ENCODE measurements around the gene SASH1.

Gene SASH1

GRCh38 chr6:148435386-148435785 lies 92.7 kb downstream of the SASH1 start:
- Histone ChIP-seq H3K27me3 (ENCODE audit: insufficient read depth, insufficient read length) (no peaks in the 10 kb centered on the region), H3K36me3 (ENCODE audit: insufficient read depth, insufficient read length, low read length) (peaks cover 3% of the 10 kb centered on the region), H3K4me3 (ENCODE audit: insufficient read length, low read depth) (no peak overlapping the region), H3K9me3 (ENCODE audit: insufficient read depth, low read length) (no peaks in the 10 kb centered on the region), H3K4me1 (ENCODE audit: insufficient read depth, insufficient read length) (no peaks in the 10 kb centered on the region), H3K9ac (ENCODE audit: insufficient read length, low read depth) (no peak overlapping the region)
- no peak for DNase-seq (ENCODE audit: low read depth, low spot score)
- TF ChIP-seq ZNF274 (IDR thresholded peaks at IDR 0.05; ENCODE audit: low read depth, low read length) (no peak), SUZ12 (IDR thresholded peaks at IDR 0.05; ENCODE audit: extremely low read depth, insufficient read depth, insufficient read length) (no peak), YY1 (IDR thresholded peaks at IDR 0.05; ENCODE audit: insufficient read depth, insufficient read length) (no peak)

GRCh38 chr6:148436466-148436865 lies 93.8 kb downstream of the SASH1 start:
- no peak for DNase-seq (ENCODE audit: low read depth, low spot score)
- Histone ChIP-seq H3K4me1 (ENCODE audit: insufficient read depth, insufficient read length) (no peaks in the 10 kb centered on the region), H3K4me3 (ENCODE audit: insufficient read length, low read depth) (no peak overlapping the region), H3K36me3 (ENCODE audit: insufficient read depth, insufficient read length, low read length) (peaks cover 3% of the 10 kb centered on the region), H3K27me3 (ENCODE audit: insufficient read depth, insufficient read length) (no peaks in the 10 kb centered on the region), H3K9me3 (ENCODE audit: insufficient read depth, low read length) (no peaks in the 10 kb centered on the region), H3K9ac (ENCODE audit: insufficient read length, low read depth) (no peak overlapping the region)
- no peak for TF ChIP-seq YY1 (IDR thresholded peaks at IDR 0.05; ENCODE audit: insufficient read depth, insufficient read length)
- TF ChIP-seq ZNF274 (IDR thresholded peaks at IDR 0.05; ENCODE audit: low read depth, low read length) = no peak
- no peak for TF ChIP-seq SUZ12 (IDR thresholded peaks at IDR 0.05; ENCODE audit: extremely low read depth, insufficient read depth, insufficient read length)

GRCh38 chr6:148438632-148439031 lies 96.0 kb downstream of the SASH1 start:
- Histone ChIP-seq H3K4me3 (ENCODE audit: insufficient read length, low read depth) (no peak overlapping the region), H3K27me3 (ENCODE audit: insufficient read depth, insufficient read length) (no peaks in the 10 kb centered on the region), H3K9me3 (ENCODE audit: insufficient read depth, low read length) (no peaks in the 10 kb centered on the region), H3K9ac (ENCODE audit: insufficient read length, low read depth) (no peak overlapping the region), H3K36me3 (ENCODE audit: insufficient read depth, insufficient read length, low read length) (peaks cover 3% of the 10 kb centered on the region), H3K4me1 (ENCODE audit: insufficient read depth, insufficient read length) (no peaks in the 10 kb centered on the region)
- DNase-seq (ENCODE audit: low read depth, low spot score) = no peak
- TF ChIP-seq SUZ12 (IDR thresholded peaks at IDR 0.05; ENCODE audit: extremely low read depth, insufficient read depth, insufficient read length) = no peak
- TF ChIP-seq ZNF274 (IDR thresholded peaks at IDR 0.05; ENCODE audit: low read depth, low read length) = no peak
- no peak for TF ChIP-seq YY1 (IDR thresholded peaks at IDR 0.05; ENCODE audit: insufficient read depth, insufficient read length)

GRCh38 chr6:148440016-148440415 lies 97.4 kb downstream of the SASH1 start:
- H3K36me3 ChIP-seq (ENCODE audit: insufficient read depth, insufficient read length, low read length) = peaks cover 3% of the 10 kb centered on the region
- H3K9me3 ChIP-seq (ENCODE audit: insufficient read depth, low read length) = no peaks in the 10 kb centered on the region
- DNase-seq (ENCODE audit: low read depth, low spot score) = no peak
- no peak overlapping the region for H3K4me3 ChIP-seq (ENCODE audit: insufficient read length, low read depth)
- TF ChIP-seq SUZ12 (IDR thresholded peaks at IDR 0.05; ENCODE audit: extremely low read depth, insufficient read depth, insufficient read length) (no peak), YY1 (IDR thresholded peaks at IDR 0.05; ENCODE audit: insufficient read depth, insufficient read length) (no peak), ZNF274 (IDR thresholded peaks at IDR 0.05; ENCODE audit: low read depth, low read length) (no peak)
- H3K9ac ChIP-seq (ENCODE audit: insufficient read length, low read depth) = no peak overlapping the region
- H3K4me1 ChIP-seq (ENCODE audit: insufficient read depth, insufficient read length) = peaks cover 4% of the 10 kb centered on the region
- H3K27me3 ChIP-seq (ENCODE audit: insufficient read depth, insufficient read length) = no peaks in the 10 kb centered on the region

- no peak for TF ChIP-seq YY1 (IDR thresholded peaks at IDR 0.05; ENCODE audit: insufficient read depth, insufficient read length)
- TF ChIP-seq ZNF274 (IDR thresholded peaks at IDR 0.05; ENCODE audit: low read depth, low read length) = no peak
- no peak for TF ChIP-seq SUZ12 (IDR thresholded peaks at IDR 0.05; ENCODE audit: extremely low read depth, insufficient read depth, insufficient read length)
- Histone ChIP-seq H3K4me1 (ENCODE audit: insufficient read depth, insufficient read length) (peaks cover 4% of the 10 kb centered on the region), H3K9me3 (ENCODE audit: insufficient read depth, low read length) (no peaks in the 10 kb centered on the region), H3K9ac (ENCODE audit: insufficient read length, low read depth) (no peak overlapping the region), H3K27me3 (ENCODE audit: insufficient read depth, insufficient read length) (no peaks in the 10 kb centered on the region), H3K36me3 (ENCODE audit: insufficient read depth, insufficient read length, low read length) (peaks cover 3% of the 10 kb centered on the region), H3K4me3 (ENCODE audit: insufficient read length, low read depth) (no peak overlapping the region)
- DNase-seq (ENCODE audit: low read depth, low spot score) = no peak
Observed at GRCh38 chr6:148440877-148441453, 98.3 kb downstream of the SASH1 start.

GRCh38 chr6:148441454-148441911 lies 98.8 kb downstream of the SASH1 start:
- TF ChIP-seq SUZ12 (IDR thresholded peaks at IDR 0.05; ENCODE audit: extremely low read depth, insufficient read depth, insufficient read length) = no peak
- no peak for TF ChIP-seq YY1 (IDR thresholded peaks at IDR 0.05; ENCODE audit: insufficient read depth, insufficient read length)
- TF ChIP-seq ZNF274 (IDR thresholded peaks at IDR 0.05; ENCODE audit: low read depth, low read length) = no peak
- no peak overlapping the region for H3K9ac ChIP-seq (ENCODE audit: insufficient read length, low read depth)
- H3K9me3 ChIP-seq (ENCODE audit: insufficient read depth, low read length) = no peaks in the 10 kb centered on the region
- peaks cover 4% of the 10 kb centered on the region for H3K4me1 ChIP-seq (ENCODE audit: insufficient read depth, insufficient read length)
- peaks cover 3% of the 10 kb centered on the region for H3K36me3 ChIP-seq (ENCODE audit: insufficient read depth, insufficient read length, low read length)
- H3K27me3 ChIP-seq (ENCODE audit: insufficient read depth, insufficient read length) = no peaks in the 10 kb centered on the region
- DNase-seq (ENCODE audit: low read depth, low spot score) = no peak
- no peak overlapping the region for H3K4me3 ChIP-seq (ENCODE audit: insufficient read length, low read depth)

GRCh38 chr6:148443798-148444560 lies 101.3 kb downstream of the SASH1 start:
- Histone ChIP-seq H3K4me1 (ENCODE audit: insufficient read depth, insufficient read length) (peaks cover 4% of the 10 kb centered on the region), H3K36me3 (ENCODE audit: insufficient read depth, insufficient read length, low read length) (peaks cover 3% of the 10 kb centered on the region), H3K27me3 (ENCODE audit: insufficient read depth, insufficient read length) (no peaks in the 10 kb centered on the region), H3K9me3 (ENCODE audit: insufficient read depth, low read length) (no peaks in the 10 kb centered on the region), H3K9ac (ENCODE audit: insufficient read length, low read depth) (no peak overlapping the region), H3K4me3 (ENCODE audit: insufficient read length, low read depth) (no peak overlapping the region)
- no peak for DNase-seq (ENCODE audit: low read depth, low spot score)
- TF ChIP-seq YY1 (IDR thresholded peaks at IDR 0.05; ENCODE audit: insufficient read depth, insufficient read length) (no peak), SUZ12 (IDR thresholded peaks at IDR 0.05; ENCODE audit: extremely low read depth, insufficient read depth, insufficient read length) (no peak), ZNF274 (IDR thresholded peaks at IDR 0.05; ENCODE audit: low read depth, low read length) (no peak)
